T47D (cell line): ENCODE data around the gene TBX1.

Experiments
- DNase-seq, 2 experiments: peaks; one replicate each; pipeline versions ENCODE4 v3.0.0 to v3.0.0-alpha.2; 2011 to 2012; ENCODE audit warnings: low read depth in 1 of 2, low spot score in 1 of 2
- JUND ChIP-seq: IDR thresholded peaks from 2 replicates; pipeline ENCODE4 v1.6.1; 2012; ENCODE audit warnings: low read depth
- in situ Hi-C: cut with HindIII; loops from 2 replicates; pipeline ENCODE4 v1.10.0; 2016; ENCODE audit warnings: low sequenced_read_pairs, low pct_unique_long_range_greater_than_20kb

The TBX1 gene

GRCh38 chr22:19737846-19738663, 22.5 kb upstream of the TBX1 start:
- TF ChIP-seq JUND: no peak
- in situ Hi-C loops: no loop called here

GRCh38 chr22:19738664-19739447, 21.7 kb upstream of the TBX1 start:
- DNase-seq: no peak
- TF ChIP-seq JUND: no peak
- in situ Hi-C loops: no loop called here

More at GRCh38 chr22:19737846-19738663, 22.5 kb upstream of the TBX1 start:
- no peak for DNase-seq

- in situ Hi-C loops: no loop called here
- DNase-seq: no peak
- TF ChIP-seq JUND: no peak
Observed at GRCh38 chr22:19739448-19739895, 21.1 kb upstream of the TBX1 start.

GRCh38 chr22:19739911-19740449, 20.6 kb upstream of the TBX1 start:
- no peak for DNase-seq
- in situ Hi-C loops: no loop called here
- no peak for TF ChIP-seq JUND

GRCh38 chr22:19740586-19740985, 20.0 kb upstream of the TBX1 start:
- no peak for DNase-seq
- TF ChIP-seq JUND: no peak
- in situ Hi-C loops: no loop called here

GRCh38 chr22:19741053-19741452, 19.5 kb upstream of the TBX1 start:
- no peak for TF ChIP-seq JUND
- DNase-seq: no peak
- in situ Hi-C loops: no loop called here

- TF ChIP-seq JUND: no peak
- no peak for DNase-seq
- in situ Hi-C loops: no loop called here
Observed at GRCh38 chr22:19742160-19743066, 18.2 kb upstream of the TBX1 start.

GRCh38 chr22:19743081-19743480, 17.5 kb upstream of the TBX1 start:
- in situ Hi-C loops: no loop called here
- DNase-seq: no peak
- no peak for TF ChIP-seq JUND

- no peak for TF ChIP-seq JUND
- in situ Hi-C loops: no loop called here
- DNase-seq: peak in 1 of 2 experiments; percentile 49
Observed at GRCh38 chr22:19743651-19744050, 16.9 kb upstream of the TBX1 start.

GRCh38 chr22:19744350-19745006, 16.1 kb upstream of the TBX1 start:
- DNase-seq: no peak
- in situ Hi-C loops: no loop called here
- no peak for TF ChIP-seq JUND

- TF ChIP-seq JUND: no peak
- in situ Hi-C loops: no loop called here
- no peak for DNase-seq
Observed at GRCh38 chr22:19745155-19746101, 15.2 kb upstream of the TBX1 start.
